Duodenal mucosa (tissue), 2 donors: ENCODE measurements around the gene MCUR1.

Experiments used
- H3K27ac ChIP-seq: one replicate; pipeline ENCODE4 v1.7.0; 2013; ENCODE audit warnings: low read depth, low read length
- H3K27me3 ChIP-seq, 2 donors: one replicate each; pipeline ENCODE4 v1.7.0; 2013; ENCODE audit warnings: low read length in 2 of 2, control low read depth in 1 of 2; ENCODE audit not compliant: insufficient read depth in 2 of 2, control insufficient read depth in 1 of 2
- H3K36me3 ChIP-seq, 2 donors: one replicate each; pipeline ENCODE4 v1.7.0; 2013; ENCODE audit warnings: low read length in 2 of 2, control low read depth in 1 of 2; ENCODE audit not compliant: insufficient read depth in 2 of 2, control insufficient read depth in 1 of 2
- H3K4me1 ChIP-seq, 2 donors: one replicate each; pipeline ENCODE4 v1.7.0; 2013; ENCODE audit warnings: low read length in 2 of 2, control low read depth in 1 of 2; ENCODE audit not compliant: insufficient read depth in 2 of 2, control insufficient read depth in 1 of 2
- H3K4me3 ChIP-seq, 2 donors: one replicate each; pipeline ENCODE4 v1.7.0; 2013; ENCODE audit warnings: low read length in 2 of 2, low read depth in 1 of 2
- H3K9ac ChIP-seq, 2 donors: one replicate each; pipeline ENCODE4 v1.7.0; 2013; ENCODE audit warnings: low read length in 2 of 2, low read depth in 1 of 2
- H3K9me3 ChIP-seq, 2 donors: one replicate each; pipeline ENCODE4 v1.7.0; 2013; ENCODE audit warnings: low read length in 2 of 2, control low read depth in 1 of 2; ENCODE audit not compliant: control insufficient read depth in 1 of 2

MCUR1 gene

DNA sequence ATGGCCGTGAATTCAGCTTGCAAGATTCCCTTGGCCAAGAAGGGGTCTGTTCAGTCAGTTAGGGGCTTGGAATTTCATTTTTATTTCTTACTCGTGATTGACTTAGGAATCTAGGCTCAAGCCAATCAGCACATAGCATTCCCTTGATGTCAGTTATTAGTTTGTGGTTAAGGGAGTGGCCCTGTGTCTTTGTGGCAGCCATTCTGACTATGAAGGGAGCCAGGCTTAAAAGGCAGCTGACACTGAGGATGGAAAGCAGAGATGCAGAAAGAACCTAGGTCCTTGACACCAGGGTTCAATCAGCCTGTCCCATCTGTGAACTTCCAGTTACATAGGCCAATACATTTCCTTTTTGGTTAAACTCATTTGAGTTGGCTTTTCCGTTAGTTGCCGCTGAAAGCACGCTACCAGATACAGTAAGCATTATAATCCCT lies 48.1 kb downstream of the MCUR1 start:
- peaks cover 0 to 10% of the 10 kb centered on the region in 2 donors for H3K4me1 ChIP-seq
- no peak overlapping the region for H3K4me3 ChIP-seq
- no peak overlapping the region for H3K9ac ChIP-seq
- no peaks in the 10 kb centered on the region for H3K36me3 ChIP-seq
- no peaks in the 10 kb centered on the region for H3K9me3 ChIP-seq
- peaks cover 0 to 4% of the 10 kb centered on the region in 2 donors for H3K27me3 ChIP-seq
- H3K27ac ChIP-seq = no peak overlapping the region

DNA sequence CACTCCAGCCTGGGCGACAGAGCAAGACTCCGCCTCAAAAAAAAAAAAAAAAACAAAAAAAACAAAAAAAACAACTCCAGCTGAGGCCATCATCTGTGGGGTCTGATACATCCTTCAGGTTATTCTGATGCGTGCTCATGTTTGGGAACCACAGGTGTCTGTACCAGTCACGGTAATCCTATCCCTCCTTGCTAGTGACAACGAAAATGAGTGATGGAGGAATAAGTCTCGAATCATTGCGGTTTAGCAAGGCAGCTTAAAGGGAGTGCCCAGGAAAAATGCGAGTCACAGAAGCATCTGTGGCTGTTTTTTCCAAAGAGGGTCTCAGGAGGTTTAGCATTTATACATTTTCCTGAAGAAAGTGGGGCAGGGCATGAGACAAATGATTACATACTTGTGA lies 48.8 kb downstream of the MCUR1 start:
- no peaks in the 10 kb centered on the region for H3K9me3 ChIP-seq
- H3K9ac ChIP-seq = no peak overlapping the region
- no peak overlapping the region for H3K4me3 ChIP-seq
- no peak overlapping the region for H3K27ac ChIP-seq
- peaks cover 0 to 10% of the 10 kb centered on the region in 2 donors for H3K4me1 ChIP-seq
- H3K27me3 ChIP-seq = peaks cover 0 to 5% of the 10 kb centered on the region in 2 donors
- no peaks in the 10 kb centered on the region for H3K36me3 ChIP-seq

DNA sequence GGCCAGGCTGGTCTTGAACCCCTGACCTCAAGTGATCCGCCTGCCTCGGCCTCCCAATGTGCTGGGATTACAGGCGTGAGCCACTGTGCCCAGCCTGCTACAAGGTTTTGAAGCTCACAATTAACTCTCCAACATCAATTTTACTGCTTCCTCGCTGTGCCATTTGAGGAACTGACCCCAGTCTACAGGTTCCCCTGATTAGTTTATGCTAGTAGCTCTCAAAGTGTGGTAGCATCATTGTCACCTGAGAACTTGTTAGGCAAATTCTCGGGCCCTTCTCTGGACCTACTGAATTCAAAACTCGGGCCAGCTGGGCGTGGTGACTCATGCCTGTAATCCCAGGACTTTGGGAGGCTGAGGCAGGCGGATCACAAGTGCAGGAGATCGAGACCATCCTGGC lies 49.4 kb downstream of the MCUR1 start:
- Histone ChIP-seq H3K4me1 (peaks cover 0 to 10% of the 10 kb centered on the region in 2 donors), H3K27me3 (peaks cover 0 to 5% of the 10 kb centered on the region in 2 donors), H3K27ac (no peak overlapping the region), H3K9me3 (no peaks in the 10 kb centered on the region), H3K9ac (no peak overlapping the region), H3K36me3 (no peaks in the 10 kb centered on the region), H3K4me3 (no peak overlapping the region)

- H3K9ac ChIP-seq = no peak overlapping the region
- H3K36me3 ChIP-seq = no peaks in the 10 kb centered on the region
- no peak overlapping the region for H3K4me3 ChIP-seq
- H3K9me3 ChIP-seq = no peaks in the 10 kb centered on the region
- no peak overlapping the region for H3K27ac ChIP-seq
- H3K27me3 ChIP-seq = peaks cover 0 to 5% of the 10 kb centered on the region in 2 donors
- peaks cover 0 to 10% of the 10 kb centered on the region in 2 donors for H3K4me1 ChIP-seq
Measured at GRCh38 chr6:13763740-13764381, 50.5 kb downstream of the MCUR1 start.

DNA sequence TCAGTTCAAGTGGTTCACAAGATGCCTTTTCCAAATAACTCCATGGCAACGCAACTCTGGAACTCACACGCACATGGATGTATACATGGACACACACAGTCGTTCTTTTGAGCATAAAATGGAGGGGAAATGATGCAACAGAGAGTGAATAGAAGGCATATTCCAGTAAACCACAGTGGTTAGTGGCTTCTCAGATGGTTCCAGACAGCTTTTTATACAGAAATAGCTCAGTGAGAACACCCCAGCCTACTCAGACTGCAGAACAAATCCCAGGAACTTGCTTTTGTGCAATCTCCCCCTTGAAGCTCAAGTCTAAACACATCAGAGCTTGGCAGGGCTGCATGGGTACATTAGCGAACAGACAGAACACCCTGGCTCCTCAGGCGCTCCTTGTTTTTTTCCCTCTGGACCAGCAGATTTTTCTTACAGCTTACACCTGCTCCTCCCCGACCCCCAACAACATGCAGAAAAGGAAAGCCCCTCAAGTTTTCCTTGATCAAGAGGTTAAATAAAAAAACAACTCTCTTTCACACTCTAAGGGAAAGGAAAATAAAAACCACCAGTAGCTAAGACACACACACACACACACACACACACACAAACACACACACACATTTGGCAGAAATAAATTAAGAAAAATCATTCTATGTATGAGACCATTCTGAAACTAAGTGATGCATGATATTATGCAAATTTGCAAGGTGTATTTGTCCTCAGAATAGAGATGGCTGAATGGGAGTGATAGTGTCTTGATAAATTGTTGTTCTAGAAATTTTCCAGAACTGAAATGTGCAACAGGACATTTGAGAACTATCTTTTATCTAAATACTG lies 51.5 kb downstream of the MCUR1 start:
- Histone ChIP-seq H3K4me3 (no peak overlapping the region), H3K4me1 (peaks cover 0 to 10% of the 10 kb centered on the region in 2 donors)

GRCh38 chr6:13761361-13762036 lies 52.9 kb downstream of the MCUR1 start:
- Histone ChIP-seq H3K36me3 (no peaks in the 10 kb centered on the region), H3K27me3 (peaks cover 0 to 5% of the 10 kb centered on the region in 2 donors), H3K27ac (no peak overlapping the region), H3K4me1 (peaks cover 0 to 5% of the 10 kb centered on the region in 2 donors), H3K9ac (no peak overlapping the region), H3K4me3 (no peak overlapping the region), H3K9me3 (no peaks in the 10 kb centered on the region)

More for the DNA sequence above, 51.5 kb downstream of the MCUR1 start:
- Histone ChIP-seq H3K27me3 (peaks cover 0 to 5% of the 10 kb centered on the region in 2 donors), H3K9me3 (no peaks in the 10 kb centered on the region), H3K36me3 (no peaks in the 10 kb centered on the region), H3K9ac (no peak overlapping the region), H3K27ac (no peak overlapping the region)

GRCh38 chr6:13760307-13761304 lies 53.8 kb downstream of the MCUR1 start:
- Histone ChIP-seq H3K36me3 (no peaks in the 10 kb centered on the region), H3K27ac (no peak overlapping the region), H3K27me3 (peaks cover 0 to 5% of the 10 kb centered on the region in 2 donors), H3K4me3 (no peak overlapping the region), H3K9ac (no peak overlapping the region), H3K9me3 (no peaks in the 10 kb centered on the region), H3K4me1 (peaks cover 0 to 5% of the 10 kb centered on the region in 2 donors)

- Histone ChIP-seq H3K27me3 (peaks cover 0 to 5% of the 10 kb centered on the region in 2 donors), H3K27ac (no peak overlapping the region), H3K9me3 (no peaks in the 10 kb centered on the region), H3K4me3 (no peak overlapping the region), H3K4me1 (peaks cover 0 to 5% of the 10 kb centered on the region in 2 donors), H3K9ac (no peak overlapping the region), H3K36me3 (no peaks in the 10 kb centered on the region)
Measured at GRCh38 chr6:13759025-13759424, 55.3 kb downstream of the MCUR1 start.

DNA sequence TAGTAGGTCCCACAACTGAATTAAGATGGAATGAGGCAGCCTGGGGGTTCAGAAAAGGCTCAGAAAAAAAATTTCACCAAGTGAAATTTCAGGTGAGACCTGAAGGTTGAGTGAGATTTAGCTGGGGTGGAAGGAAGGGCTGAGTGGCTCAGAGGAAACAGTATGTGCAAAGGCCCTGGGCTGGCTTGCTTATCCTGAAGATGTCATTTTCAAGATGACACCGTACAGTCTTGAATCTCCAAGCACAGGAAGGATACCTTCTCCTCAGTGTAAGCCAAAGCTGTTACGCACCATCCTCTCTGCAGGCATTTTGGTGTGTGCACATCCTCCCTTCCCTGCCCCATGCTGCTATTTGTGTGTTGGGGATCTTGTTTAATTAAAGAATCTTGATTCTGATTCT lies 59.7 kb downstream of the MCUR1 start:
- no peaks in the 10 kb centered on the region for H3K4me1 ChIP-seq
- no peaks in the 10 kb centered on the region for H3K27me3 ChIP-seq
- H3K9ac ChIP-seq = no peak overlapping the region
- no peak overlapping the region for H3K27ac ChIP-seq
- H3K4me3 ChIP-seq = no peak overlapping the region
- H3K9me3 ChIP-seq = no peaks in the 10 kb centered on the region
- no peaks in the 10 kb centered on the region for H3K36me3 ChIP-seq
